A549 treated with ZK216348 at 1 μM for 4 hours (cell line): ENCODE measurements around the gene PTGES3L. TPM values are rescaled to one million over a fixed set of nuclear protein-coding genes. Genes with fewer than 3 reads are reported as not detected.

ENCODE experiments used
- total RNA-seq: library from RNA; stranded (reverse); fragments of 200-300 nt; extraction: Qiagen RNA extraction; gene quantifications from 5 replicates; pipeline ENCODE4 v1.2.3, GENCODE V29; 2022; ENCODE audit warnings: low read depth

The PTGES3L gene
- 0.69 to 1.2 TPM (median 0.74 TPM) in 5 replicates for total RNA-seq

DNA sequence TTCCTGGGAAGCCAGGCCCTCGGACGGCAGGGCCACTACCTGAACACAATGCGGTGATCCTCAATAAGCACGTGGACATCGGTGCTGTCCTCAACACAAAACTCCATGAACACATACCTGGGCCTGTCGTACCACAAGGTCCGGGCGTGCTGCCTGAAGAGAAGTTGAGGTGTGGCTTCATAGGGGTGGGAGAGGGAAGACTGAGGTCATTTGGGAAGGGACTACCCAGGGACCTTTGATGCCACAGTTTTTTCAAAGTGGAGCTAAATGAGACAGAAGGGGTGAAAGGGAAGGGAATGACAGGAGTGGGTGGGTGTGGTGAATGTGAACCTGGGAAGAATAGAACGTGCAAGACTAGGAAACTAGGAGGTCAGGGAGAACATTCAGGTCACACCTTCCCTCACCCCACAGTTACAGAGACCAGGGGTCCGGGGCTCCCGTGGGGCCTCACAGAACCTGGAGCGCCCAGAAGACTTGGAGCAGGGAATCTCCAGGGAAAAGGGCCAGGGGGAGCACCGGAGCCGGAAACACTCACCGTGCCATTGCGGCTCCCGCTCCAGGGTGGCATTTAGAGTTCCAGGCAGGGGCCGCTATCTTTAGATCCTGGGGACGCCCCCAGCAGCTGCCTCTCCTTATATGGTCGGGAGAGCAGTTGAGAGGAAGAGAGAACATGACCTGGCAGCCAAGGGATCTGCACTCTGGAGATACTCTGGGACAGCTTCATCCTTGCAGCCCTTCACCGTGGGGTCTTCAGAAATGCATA is at the start of gene PTGES3L:
PTGES3L (minus strand) TSS at position 570 of the 763 bp plus-strand sequence; CDS start at position 543, 27 bp downstream.

DNA sequence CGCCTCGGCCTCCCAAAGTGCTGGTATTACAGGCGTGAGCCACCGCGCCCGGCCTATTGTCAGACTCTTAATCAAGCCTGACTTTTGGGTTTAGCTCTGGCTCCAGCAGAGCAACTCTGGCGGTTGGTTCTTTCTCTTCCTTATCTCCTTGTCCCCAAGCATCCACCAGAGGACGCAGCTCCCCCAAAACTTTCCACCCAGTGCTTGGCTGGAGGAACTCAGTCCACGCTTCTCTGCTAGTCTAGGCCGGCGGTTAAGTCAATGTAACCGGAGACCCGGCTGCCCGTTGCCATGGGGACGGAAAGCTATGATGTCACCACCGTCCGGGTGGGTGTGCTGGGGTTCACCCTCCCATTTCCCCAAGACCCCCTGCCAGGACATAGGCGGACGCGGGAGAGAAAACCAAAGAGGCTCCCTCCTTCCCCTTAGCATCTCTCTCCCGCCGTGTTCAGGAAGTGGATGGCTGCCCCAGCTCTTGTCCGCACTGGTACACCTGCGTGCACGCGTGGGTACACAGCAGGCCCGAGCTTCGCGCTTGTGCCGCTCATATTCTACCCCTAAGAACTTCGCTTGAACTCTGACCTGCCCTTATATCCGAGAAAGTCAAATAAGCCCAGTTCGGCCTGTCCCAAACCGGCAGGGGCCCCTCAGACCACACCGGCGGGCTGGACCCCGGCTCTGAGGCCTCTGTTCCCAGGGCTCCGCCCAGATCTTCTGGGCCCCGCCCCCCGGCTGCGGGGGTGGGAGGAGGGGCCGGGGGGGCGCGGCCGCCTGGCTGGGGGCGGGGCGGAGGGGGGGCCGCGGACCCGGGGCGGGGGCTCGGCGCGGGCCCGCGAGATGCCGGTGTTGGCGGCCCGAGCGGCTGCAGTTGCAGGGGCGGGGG is 44.8 kb upstream of the PTGES3L start, which contains the start of gene RND2:
RND2 (plus strand) TSS at position 825 of the 883 bp plus-strand sequence. CDS start 117 bp downstream, outside the sequence.

DNA sequence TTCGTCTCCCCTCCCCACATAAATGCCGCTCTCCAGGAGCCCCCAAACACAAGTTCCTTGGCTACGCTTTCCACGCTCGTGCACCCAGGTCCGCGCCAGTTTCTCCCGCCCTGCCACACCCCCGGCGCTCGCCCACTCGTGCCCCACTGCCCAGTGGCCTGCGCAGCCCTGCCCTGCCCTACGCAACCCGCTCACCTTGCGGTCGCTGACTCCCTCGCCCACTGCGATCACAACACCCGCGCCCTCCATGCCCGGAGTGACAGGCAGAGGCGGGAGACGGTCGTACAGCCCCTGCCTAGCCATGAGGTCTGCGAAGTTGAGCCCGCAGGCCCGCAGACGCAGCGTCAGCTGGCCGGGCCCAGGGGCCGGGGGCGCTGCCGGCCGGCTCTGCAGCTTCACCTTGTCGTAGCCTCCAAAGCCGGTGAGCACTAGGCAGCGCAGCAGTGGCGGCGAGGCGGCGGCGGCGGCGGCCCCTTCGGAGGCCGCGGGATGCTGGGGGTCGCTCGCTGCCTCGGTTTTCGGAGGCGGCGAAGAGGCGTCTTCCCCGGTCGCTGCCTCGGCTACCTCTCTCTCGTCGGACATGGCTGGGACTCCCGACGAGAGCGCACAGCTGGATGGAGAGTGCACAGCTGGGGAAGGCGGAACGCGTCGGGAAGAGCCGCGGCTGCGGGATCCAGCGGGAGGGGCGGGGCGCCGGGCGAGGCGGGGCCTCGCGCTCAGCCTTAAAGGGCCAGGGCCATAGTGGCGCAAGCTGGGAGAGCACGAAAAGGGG is 42.0 kb upstream of the PTGES3L start, which contains the start of gene VAT1:
VAT1 (minus strand) TSS at position 645 of the 772 bp plus-strand sequence; CDS start at position 582, 63 bp downstream.

DNA sequence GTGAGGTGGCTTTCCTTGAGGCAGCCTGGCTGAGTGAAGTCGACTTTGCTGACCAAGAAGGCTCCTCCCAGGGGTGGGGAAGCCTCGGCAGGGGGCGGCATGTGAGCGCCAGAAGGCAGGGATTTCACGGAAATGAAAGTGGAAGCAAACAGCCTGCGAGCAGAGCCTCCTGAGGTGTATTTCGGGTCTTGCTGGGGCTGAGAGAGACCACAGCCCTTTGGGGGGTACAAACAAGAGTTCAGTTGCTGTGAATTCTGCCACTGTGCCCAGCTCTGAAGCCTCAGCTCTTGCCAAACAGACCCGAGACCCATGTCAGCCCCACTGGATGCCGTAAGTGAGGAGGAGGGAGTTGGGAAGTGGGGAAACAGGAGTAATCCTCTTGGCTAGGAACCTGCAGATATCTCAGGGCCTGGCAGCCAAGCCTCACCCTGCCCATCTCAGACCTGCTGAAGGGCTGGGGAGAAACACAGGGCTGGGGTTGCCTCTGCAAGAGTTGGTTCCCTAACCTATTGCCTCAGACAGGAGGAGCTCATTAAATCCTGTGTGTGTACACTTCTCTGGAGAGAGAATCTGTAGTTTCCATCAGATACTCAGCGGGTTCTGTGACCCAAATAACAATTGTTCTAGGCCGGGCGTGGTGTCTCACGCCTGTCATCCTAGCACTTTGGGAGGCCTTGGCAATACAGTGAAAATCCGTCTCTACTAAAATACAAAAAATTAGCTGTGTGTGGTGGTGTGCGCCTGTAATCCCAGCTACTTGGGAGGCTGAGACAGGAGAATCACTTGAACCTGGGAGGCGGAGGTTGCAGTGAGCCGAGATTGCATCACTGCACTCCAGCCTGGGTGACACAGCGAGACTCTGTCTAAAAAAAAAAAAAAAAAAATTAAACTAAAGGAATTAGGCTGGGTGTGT is 27.0 kb upstream of the PTGES3L start, which contains the start of gene IFI35:
IFI35 (plus strand) TSS at position 146 of the 913 bp plus-strand sequence; CDS start at position 310, 164 bp downstream.

DNA sequence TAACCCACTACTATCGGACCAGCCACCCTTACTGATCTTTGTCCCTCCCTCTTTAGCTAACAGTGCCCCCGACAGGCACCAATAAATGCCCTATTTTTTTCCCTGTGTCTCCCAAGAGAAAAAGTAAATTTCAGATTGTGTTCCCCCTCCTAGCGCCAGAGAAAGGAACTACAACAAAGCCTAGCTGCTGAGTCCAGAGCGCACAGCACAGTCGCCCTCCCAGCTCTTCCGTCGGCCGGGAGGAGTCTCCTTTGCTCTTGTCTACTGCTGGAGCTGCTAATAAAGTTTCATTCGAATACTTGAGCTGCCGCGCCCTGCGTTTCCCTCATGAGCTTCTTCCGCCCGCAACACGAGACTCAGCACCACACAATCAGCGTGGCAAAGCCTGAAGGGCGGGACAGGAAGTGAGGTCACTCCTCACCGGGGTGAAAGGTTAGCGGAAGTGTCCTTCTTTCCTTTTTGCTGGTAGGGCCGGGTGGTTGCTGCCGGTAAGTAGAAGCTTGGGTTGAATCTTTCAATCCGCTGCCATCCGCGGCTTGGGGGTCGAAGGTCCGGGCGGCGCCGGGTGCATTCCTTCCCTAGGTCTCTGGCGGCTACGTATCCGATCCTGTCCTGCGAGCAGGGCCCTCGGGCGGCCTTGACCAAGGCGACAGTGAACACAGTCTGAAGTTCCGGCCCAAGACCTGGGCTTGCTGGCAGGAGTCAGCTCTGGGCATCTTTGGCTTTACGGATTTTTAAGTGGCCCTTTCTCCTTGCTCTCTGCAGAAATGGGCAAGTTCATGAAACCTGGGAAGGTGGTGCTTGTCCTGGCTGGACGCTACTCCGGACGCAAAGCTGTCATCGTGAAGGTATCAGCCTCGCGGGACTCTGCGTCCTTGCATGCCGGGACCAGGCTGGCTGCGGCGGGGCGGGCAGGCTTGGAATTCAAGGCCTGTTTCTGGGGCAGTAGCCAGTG is 18.4 kb upstream of the PTGES3L start, which contains the start of gene RPL27:
RPL27 (plus strand) TSS at position 436 of the 955 bp plus-strand sequence; CDS start at position 768, 332 bp downstream.

DNA sequence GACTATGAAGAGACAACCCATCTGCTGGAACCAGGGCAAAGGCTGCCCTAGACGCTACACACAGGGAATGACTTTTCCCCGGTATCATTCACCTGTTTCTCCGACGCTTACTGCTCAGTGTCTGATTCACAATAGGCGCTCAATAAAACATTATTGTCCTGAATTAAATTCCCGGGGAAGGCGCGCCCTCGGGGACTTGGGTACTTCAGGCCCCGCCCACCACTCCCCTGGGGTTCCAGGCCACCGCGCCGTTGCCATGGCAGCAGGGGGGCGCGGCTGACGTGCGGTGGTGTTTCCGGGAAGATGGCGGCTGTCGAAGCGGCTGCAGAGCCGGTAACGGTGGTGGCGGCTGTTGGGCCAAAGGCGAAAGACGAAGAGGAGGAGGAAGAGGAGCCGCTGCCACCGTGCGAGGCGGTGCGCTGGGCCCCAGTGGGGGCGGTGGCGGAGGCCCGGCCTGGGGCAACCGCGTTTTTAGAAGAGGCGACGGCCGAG is 440 bp upstream of the PTGES3L start, which contains the start of gene RUNDC1:
RUNDC1 (plus strand) TSS at position 292 of the 492 bp plus-strand sequence; CDS start at position 304, 12 bp downstream.

DNA sequence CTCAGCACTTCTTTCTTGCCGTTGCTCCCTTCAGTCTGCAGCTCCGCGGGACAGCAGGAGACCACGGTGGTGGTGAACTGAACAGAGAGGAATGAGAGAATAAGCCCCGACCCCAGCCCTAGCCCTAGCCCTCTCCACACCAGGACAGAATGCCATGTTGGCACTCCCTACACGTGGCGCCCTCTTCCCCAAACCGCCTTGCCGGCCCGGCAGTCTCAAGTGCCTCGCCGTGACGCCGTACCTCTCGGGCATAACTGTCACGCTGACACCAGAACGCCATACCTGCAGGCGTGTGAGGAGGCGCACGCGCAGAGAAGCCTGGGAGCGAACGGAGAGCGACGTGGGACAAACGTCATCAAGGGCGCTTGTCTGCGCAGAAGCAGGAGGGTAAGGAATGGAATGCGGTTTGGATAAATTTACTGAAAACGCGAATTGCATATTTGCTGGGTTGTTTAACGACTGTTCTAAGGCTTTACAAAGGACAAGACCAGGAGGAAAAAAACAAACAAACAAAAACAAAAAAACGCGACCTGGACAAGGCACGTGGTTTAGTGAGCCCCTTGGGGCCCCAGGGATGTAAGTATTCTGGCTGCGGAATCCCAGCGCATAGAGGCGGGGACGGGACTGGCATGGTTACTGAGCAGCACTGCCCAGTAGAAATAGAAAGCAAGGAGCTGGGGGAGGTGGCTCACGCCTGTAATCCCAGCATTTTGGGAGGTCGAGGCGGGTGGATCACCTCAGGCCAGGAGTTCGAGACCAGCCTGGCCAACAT is 15.5 kb downstream of the PTGES3L start, which contains the start of gene AARSD1:
AARSD1 (minus strand) TSS at position 294 of the 772 bp plus-strand sequence; CDS start at position 280, 14 bp downstream.

Other genes starting within 250 kb of the PTGES3L start
- gene EZH1, start 235.0 kb downstream of the PTGES3L start, total RNA-seq = 10.2 to 14.6 TPM (median 13.3 TPM) in 5 replicates
- 0.74 to 1.3 TPM (median 0.88 TPM) in 4 of 5 replicates, not detected in the other for gene RAMP2, start 218.9 kb downstream of the PTGES3L start, total RNA-seq
- 118 to 129 TPM (median 121 TPM) in 5 replicates for gene VPS25, start 206.6 kb downstream of the PTGES3L start, total RNA-seq
- gene WNK4, start 199.5 kb downstream of the PTGES3L start, total RNA-seq = 0.47 to 2.3 TPM (median 1.7 TPM) in 5 replicates
- 92.1 to 146 TPM (median 129 TPM) in 5 replicates for gene COA3, start 181.4 kb downstream of the PTGES3L start, total RNA-seq
- gene CNTD1, start 181.2 kb downstream of the PTGES3L start, total RNA-seq = 0.18 TPM in 1 of 5 replicates, not detected in the others
- 73.4 to 105 TPM (median 80.8 TPM) in 5 replicates for gene BECN1, start 155.8 kb downstream of the PTGES3L start, total RNA-seq
- 235 to 258 TPM (median 245 TPM) in 5 replicates for gene PSME3, start 146.7 kb downstream of the PTGES3L start, total RNA-seq
- gene AOC2, start 135.5 kb downstream of the PTGES3L start, total RNA-seq = 1.1 to 2.5 TPM (median 1.9 TPM) in 5 replicates
- gene AOC3, start 128.9 kb downstream of the PTGES3L start, total RNA-seq = 1.1 to 2.5 TPM (median 1.2 TPM) in 5 replicates
- gene G6PC1, start 79.3 kb downstream of the PTGES3L start, total RNA-seq = not detected in 5 replicates
- 55.2 to 67.7 TPM (median 59.1 TPM) in 5 replicates for gene AARSD1, start 15.6 kb downstream of the PTGES3L start, total RNA-seq
- 18.0 to 23.7 TPM (median 21.3 TPM) in 5 replicates for gene RUNDC1, start 485 bp upstream of the PTGES3L start, total RNA-seq
- 2,630 to 3,512 TPM (median 2,993 TPM) in 5 replicates for gene RPL27, start 18.3 kb upstream of the PTGES3L start, total RNA-seq
- gene IFI35, start 26.7 kb upstream of the PTGES3L start, total RNA-seq = 16.0 to 22.6 TPM (median 19.8 TPM) in 5 replicates
- gene VAT1, start 42.3 kb upstream of the PTGES3L start, total RNA-seq = 202 to 253 TPM (median 231 TPM) in 5 replicates
- gene RND2, start 45.2 kb upstream of the PTGES3L start, total RNA-seq = 0.13 to 0.25 TPM (median 0.16 TPM) in 4 of 5 replicates, not detected in the other
- 25.7 to 31.2 TPM (median 28.2 TPM) in 5 replicates for gene BRCA1, start 145.3 kb upstream of the PTGES3L start, total RNA-seq
- gene NBR1, start 191.1 kb upstream of the PTGES3L start, total RNA-seq = 31.8 to 47.2 TPM (median 41.3 TPM) in 5 replicates
- gene TMEM106A, start 231.8 kb upstream of the PTGES3L start, total RNA-seq = 0.80 to 1.8 TPM (median 0.97 TPM) in 5 replicates
- gene CCDC200, start 248.5 kb upstream of the PTGES3L start, total RNA-seq = not detected in 5 replicates